Activated CD4-positive, alpha-beta T cell treated with anti-CD3 and anti-CD28 coated beads, Interleukin-10, Interleukin-2, amounts not matched to agents 100 ng/mL and 50 ng/mL, durations not matched to agents 16 hours and 8 hours (primary cell): ENCODE measurements around the gene PCDH12.

Source experiments
- DNase-seq: peaks from one replicate; pipeline ENCODE4 v3.0.0-alpha.2; 2020

Gene PCDH12

DNA sequence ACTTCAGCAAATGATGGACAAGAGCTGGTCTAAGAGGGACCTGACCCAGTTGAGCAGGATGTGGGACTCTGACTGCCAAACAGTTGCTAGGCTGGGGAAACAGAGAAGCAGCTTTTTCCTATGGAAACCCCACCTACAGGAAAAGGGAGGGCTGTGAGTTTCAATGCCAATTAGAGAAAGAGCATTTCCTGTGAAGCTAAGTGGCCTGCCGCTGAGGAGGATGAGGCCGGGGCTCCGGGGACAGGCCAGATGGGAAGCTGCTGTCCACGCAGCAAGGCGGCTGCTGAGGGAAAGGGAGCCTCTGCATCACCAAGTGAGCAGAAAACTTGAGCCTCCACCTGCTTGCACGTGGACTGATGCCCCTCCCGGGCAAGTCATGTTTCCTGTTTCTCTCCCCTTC is at the start of gene PCDH12:
PCDH12 (minus strand) TSS at position 90 of the 400 bp plus-strand sequence. CDS start 351 bp downstream, outside the sequence.
- DNase-seq = peak; percentile 56

DNA sequence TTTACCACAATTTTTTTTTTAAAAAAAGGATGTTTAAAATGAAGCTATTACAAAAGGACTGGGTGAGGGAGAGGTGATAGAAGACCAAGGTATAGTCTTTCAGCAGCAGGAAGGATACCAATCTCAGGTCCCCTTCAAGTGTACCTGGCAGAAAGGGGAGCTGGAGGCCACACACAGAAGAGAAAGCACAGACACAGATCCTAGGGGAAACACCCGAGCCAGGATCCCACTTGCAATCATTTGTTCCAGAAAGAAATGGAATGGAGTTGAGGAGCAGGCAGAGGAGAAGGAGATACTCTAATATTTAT is 49.2 kb upstream of the PCDH12 start:
- no peak for DNase-seq

DNA sequence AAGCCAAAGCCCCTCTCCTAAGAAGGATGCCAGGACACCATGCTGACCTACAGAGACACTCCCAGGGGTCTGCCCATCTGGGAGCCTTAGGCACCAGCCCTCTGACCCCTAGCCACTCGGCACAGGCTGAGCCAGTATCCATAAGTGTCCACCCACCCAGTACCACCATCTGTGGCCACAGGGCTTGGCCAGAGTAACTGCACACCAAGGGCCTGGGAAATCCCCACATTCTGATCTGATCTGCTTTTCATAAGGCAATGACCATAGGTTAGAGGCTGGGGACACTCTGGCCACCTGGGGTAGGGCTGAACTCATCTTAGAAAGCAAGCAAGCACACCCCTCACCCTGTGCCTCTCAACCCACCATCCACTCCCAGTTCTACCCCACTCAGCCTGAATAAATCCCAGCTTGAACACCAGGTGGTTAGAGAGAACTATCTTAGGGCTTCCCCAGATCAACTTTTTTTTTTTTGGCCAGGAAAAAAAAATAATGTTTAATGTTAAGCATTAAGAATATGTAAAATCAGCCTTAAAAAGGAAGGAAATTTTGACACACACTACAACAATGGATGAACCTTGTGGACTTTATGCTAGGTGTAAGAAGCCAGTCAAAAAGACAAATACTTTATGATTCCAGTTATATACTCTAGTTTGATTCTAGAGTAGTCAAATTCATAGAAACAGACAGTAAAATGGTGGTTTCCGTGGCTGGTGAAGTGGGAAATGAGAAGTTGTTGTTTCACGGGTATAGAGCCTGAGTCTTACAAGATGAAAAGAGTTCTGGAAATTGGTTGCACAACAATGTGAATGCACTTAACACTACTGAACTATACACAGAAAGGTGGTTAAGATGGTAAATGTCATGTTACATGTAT is 48.6 kb upstream of the PCDH12 start:
- peak; percentile 89 for DNase-seq

DNA sequence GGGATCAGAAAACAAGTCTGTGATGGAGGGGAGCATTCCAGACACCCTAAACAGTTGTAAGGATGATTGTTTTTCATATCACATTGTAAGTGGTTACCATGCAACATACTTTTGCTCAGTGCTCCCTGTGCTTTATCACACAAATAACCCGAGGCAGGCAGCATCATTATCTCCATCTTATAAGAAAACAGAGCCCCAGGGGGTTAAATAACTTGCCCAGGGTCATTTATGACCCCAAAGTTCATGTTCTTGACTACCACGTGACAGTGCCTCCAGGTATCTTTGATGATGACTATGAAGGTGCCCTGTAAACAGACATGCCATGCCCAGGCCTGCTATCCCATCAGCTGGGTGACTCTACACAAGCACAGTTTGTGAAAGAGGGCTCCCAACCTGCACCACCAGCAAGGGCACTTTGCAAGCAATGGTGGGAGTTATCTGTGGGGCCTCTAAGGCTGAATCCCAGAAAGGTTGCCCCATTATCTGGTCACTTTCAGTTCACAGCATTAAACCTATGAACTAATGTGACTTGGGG is 45.3 kb upstream of the PCDH12 start:
- DNase-seq = no peak

DNA sequence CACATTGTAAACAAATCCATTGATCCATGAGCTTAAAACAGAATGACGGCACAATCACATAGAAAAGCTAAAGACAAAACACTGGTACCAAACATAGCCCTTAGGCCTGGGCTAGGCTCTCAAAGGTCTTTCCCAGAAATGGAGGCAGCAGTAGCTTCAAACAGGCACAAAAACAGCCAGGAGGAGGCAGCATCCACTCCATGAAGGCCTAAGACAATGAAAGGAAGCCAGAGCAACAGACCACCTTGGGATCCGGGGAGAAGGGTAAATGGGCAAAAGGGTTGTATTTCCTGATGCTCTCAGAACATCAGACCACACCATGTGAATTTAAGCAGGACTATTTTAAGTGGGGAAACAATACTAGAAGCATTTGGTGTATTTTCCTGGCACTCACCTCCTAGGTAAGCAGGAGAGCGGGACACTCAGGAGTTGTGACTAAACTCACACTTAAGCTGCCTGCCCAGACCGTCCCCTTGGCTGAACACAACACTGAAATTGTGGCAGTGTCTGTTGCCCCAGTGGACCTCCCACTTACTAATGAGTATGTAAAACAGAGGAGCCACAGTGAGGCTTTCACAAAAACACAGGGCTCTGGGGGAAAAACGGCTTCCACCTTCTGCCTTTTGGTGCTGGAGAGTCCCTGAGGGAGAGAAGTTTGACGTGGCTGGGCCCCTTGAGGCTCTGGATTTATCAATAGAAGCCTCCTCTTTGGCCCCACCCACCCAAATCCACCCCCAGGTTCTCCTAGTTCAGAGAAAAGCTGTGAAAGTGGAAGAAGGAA is 42.9 kb upstream of the PCDH12 start:
- DNase-seq = no peak

DNA sequence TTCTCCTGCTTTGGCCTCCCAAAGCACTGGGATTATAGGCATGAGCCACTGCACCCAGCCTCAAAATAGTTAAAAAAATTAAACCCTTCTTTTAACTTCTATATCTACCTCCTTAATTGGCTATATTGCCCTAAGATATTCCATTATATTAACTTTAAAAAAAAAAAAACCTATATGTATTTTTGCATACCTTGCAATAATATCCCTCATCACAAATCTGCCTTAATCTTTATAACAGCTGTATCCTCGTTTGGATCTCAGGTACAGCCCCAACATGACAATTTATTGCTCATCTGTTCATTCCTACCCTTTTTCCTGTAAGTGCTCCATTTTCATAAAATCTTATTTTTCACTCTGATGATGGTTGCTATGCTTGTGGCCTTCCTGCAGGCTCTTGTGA is 42.2 kb upstream of the PCDH12 start:
- DNase-seq = no peak

DNA sequence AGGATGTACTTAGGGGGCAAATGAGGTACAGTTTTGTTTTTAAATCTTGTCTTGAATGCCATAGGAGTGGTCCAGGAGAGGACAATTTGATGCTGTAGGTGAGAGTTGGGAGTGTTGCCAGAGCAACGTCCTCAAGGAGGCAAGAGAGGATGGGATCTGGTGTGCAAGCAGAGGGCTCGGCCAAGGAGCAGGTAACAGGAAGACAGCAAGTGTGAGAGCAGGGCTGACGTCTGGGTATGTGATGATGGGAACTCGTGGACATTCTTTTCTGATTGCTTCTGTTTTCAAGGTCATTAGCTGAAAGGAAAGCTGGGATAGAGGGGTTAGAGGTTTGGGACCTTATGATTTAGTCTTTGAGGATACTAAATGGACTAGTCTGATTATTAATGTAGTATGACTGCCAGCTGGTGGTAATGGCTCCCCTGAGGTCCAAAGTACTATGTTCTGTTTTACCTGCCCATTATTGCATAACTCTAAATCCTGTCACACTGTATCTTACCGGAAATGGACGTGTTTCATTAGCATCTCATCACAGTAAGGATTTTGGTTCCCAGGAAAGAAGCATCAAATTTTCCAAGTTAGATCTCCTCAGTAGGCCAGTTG is 39.5 kb upstream of the PCDH12 start:
- no peak for DNase-seq

DNA sequence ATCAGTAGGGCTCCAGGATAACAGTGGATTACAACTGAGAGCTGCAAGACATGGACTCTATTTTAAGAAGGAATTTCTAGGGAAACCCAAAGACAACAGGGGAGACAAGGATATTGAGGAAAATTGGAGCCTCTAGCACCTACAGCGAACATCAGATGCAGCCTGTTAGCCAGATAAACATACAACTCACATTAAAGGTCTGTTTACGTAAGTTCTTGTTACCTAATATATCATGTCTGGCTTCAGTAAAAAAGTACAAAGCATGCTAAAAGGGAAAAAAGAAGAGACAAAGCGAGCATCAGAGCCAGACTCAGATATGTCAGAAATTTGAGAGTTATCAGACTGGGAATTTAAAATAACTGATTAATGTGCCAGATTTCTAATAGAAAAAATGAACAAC is 37.7 kb upstream of the PCDH12 start:
- no peak for DNase-seq

DNA sequence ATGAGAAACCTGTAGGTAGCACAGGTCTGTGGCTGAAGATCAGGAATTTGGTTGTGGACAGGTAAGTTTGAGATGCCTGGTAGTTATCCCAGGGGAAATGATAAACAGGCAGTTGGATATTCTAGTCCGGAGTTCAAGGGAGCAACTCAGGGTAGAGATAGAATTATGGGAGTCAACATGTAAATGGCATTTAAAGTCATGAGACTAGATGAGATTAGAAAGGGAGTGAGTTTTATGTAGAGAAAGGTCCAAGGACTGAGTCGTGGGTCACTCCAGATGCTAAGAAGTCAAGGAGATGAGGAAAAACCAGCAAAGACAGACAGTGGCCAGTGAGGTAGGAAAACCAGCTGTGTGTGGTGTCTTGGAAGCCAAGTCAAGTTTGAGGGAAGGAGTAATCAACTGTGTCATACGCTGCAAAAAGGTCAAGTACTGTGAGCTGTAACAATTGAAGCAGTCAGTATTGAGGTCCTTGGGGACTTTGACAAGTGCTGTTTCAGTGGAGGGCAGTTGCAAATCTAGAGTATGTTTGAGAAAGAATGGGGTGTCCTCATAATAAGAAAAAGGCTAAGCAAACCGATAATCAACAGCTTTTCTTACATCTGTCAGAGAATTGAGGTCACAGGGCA is 36.6 kb upstream of the PCDH12 start:
- DNase-seq = no peak

DNA sequence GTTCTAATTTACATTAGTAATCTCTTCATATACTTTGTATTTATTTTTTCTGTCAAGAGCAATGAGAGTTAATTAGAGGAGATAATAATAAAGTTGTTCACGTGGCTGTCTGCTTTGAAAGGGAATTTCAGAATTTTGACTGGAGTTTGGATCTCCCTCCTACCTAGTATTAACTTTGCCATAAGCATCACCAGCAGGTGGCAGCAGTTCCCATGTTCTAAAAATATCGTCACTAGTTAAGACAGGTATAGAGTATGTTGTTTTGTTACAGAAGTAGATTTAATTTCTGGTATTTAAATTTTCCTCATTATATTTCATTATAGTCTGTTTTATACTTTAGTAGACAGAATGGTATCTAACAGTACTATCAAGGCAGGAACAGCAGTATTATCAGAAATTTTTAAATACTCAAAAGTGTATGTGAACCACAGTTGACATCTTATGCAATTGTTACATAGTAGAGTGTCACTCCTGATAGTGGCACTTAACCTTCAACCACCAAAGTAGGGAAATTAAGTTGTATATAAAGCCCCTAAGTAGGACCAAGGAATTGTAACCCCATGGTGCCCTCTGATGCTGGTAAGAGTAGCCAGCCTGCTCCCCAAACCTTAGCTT is 34.5 kb upstream of the PCDH12 start:
- peak; percentile 75 for DNase-seq

DNA sequence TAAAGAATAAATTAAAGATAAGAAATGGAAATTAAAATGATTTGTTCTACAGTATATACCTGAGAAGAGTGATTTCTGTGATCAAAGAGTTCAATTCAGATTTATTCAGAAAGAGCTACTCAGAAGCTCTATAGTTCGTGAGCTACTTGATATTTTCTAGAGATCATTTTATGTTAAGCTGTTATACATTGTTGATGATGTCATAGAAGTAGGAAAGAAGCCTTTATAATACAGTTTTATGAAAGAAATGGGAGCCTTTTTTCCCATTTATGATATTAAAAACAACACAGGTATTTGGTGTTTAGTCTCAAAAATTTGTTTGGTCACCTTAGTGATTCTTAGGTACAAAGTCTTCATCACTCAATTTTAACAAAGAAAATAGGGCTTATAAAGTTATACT is 31.7 kb upstream of the PCDH12 start:
- DNase-seq = no peak

DNA sequence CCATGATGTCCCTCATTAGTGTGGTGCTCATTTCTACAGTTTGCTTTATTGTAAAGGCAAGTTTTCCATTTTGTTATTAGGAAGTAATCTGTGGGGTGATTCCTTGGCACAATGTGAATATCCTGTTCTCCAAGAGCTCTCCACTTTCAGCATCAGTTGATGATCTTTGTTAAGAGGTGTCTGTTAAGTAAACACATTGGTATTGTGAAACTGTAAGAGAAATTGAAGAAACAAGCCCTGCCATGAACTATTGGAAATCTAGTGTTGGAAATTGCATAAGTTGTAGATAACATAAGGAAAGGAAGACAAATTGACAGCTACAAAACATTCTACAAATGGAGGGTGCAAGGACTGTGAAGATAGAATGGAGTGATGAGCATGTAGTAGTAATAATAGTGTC is 28.1 kb upstream of the PCDH12 start:
- no peak for DNase-seq

DNA sequence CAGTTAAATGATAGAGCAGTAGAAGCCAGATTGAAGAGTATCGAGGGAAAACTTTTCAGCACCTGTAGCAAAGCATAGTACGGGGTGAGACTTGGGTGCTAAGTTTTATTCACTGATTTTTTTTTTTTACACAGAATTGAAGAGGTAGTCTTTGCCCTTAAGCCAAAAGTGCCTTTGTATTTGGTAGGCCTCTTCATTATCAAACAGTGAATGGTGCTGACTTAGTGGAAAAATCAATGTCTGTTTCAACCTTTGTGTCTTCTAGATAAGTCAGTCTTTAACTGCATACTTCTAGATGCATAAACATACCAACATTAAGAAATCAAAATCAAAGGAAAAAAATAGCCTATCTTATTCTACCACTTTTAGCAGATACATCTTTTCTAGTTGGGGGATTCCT is 24.6 kb upstream of the PCDH12 start:
- DNase-seq = no peak

DNA sequence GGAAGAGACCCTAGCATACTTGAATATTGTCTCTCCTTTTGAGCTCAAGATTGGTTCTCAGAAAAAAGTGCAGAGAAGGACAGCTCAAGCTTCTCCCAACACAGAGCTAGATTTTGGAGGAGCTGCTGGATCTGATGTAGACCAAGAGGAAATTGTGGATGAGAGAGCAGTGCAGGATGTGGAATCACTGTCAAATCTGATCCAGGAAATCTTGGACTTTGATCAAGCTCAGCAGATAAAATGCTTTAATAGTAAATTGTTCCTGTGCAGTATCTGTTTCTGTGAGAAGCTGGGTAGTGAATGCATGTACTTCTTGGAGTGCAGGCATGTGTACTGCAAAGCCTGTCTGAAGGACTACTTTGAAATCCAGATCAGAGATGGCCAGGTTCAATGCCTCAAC is 20.4 kb upstream of the PCDH12 start:
- no peak for DNase-seq

DNA sequence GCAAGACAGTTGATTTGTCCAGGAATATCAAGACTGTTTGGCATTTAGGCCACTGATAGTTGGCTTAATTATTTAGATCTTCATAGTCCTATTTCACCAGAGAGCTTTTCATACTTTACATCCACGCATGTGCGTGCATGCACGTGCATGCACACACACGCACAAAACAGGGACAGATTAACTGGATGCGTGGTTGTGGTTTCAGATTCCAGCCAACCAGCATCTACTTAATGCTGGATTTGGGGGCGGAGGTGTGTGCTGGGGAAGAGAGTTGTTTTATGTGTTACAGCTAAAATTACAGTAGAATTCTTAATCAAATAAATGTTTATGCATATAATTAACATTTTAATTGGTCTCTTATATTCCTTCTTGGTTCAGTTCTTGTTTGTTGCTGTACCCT is 18.2 kb upstream of the PCDH12 start:
- no peak for DNase-seq

DNA sequence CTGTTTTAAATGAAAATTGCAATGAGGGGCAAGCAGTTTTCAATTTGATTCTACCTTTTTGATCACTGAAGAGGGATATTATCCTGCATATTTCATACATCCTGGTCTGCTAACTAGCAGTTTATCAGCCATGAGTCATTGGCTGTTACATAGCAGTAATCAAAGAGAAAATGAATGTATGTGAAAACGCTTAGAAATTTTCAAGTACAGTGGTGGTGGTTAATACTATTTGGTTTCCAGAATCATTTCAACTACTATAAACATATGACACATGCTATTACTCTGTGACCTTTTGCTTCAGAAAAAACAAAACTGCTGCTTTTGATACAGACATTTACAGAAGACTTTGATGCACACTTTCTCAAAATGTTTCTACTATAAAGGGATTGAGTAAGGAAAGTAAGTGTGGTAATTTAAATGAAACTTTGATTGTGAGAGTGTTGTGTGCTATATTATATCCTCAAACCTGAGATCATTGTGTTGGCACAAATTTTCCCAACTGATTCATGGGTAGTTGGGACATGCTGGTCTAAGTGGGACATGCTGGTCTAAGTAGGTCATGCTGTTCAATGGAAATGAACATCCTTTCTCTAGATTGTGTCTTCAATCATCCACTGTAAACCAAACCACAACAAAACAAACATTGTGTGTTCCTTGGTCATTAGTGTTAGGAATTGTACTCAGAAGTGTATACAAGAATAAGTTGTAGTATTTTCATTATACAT is 16.0 kb upstream of the PCDH12 start:
- no peak for DNase-seq

DNA sequence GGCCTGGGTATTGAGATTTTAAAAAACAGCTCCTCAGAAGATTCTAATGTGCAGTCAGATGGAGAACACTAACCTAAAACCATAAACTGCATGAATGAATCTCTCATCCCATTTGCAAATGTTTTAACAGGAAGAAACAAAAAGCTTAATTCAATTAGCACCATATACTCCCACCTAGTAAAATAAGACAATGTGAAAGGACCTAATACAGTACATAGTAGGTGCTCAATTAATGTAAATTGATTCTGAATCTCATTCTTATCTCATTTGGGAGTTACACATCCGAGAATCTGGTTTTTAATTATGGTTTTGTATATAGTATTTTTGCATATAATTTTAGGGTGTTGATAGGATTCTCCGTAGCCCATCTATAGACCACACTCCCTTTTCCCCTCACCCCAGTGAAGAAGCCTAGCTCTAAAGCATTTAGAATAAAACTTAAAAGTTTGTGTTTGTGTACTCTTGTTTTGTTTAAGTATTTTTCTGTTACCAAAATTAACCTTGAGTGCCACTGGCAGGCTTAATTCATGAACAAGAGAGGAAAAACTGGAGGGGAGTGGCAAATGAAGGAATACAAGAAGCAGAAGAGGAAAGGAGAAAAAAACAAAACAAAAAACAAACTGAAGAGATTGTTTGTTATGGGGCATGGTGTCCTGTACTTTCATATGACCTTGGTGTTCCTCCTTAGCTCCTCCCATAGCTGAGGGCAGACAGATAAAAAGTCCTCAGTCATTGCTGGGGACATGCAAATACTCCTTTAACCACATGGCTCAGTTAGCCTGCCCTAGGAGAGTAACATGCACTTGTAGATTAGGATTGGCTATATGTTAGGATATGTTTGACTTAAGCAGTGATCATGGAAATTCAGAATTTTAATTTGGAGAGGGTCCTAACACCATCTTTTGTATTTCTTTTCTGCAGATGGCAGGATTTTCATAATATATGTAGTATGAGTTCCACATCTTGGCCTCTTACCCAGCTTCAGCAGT is 12.1 kb upstream of the PCDH12 start:
- peak; percentile 71 for DNase-seq

DNA sequence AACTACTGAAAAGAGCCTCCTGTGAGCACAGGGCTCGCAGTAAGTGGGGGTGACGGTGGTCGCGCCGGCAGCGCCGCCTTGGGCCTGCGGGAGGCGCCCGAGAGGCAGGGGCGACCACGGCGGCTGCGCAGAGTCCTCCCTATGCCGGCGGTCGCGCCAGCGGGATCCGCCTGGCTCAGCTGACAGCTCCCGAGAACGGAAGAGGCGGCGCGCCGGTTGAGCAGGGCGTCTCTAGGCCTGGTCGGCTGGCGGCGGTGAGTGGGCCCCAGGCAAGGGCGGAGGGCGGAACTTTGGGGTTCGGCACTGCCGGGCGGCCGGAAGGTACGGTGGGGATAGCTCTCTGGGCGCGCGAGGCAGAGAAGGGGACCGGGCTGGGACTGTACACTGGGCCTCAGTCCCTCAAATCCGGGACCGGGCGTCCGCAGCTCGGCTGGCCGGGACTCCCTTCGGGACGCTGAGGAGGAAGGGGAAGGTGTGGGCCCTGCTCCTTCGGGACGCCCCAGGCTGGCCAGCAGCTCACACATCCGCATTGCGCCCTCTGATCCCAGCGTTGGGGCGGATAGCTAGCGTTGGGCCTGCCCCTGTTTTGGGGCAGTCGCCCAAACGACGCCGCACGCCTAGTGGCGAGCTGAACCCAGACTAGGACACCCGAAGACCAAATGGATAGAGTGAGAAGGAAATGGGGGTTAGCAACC is 11.1 kb upstream of the PCDH12 start, which contains the start of gene RNF14:
RNF14 (plus strand) TSS at position 192 of the 695 bp plus-strand sequence. CDS start 4,484 bp downstream, outside the sequence.
- DNase-seq = peak; percentile 98

DNA sequence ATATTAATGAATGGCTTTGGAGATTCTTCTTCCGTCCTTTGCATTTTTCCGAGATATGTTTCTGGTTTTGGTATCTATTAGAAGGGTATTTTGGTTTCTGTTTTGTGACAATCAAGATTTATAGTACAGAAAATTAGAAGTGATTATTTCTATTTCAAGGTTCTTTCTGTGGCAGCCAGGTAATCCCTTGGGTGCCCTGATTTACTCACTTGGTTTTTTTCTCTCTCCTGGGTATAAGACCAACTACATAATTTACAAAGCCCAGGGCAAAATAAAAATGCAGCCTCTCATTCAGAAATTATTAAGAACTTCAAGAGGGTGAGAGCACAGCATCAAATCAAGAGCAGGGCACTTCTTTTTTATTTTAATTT is 8.9 kb upstream of the PCDH12 start:
- no peak for DNase-seq
